SU-DHL-6 (cell line): ENCODE results near the gene SEC61A2.
"Not testable (repeated sequence)": the region's sequence is repeated elsewhere in the genome, so short reads cannot be mapped to it uniquely, and the experiment has no call there.

Experiments used
- H2AFZ ChIP-seq: fragments of 200-600 bp; sonication (generic); 2 replicates; pipeline ENCODE4 v1.6.1; 2014; ENCODE audit warnings: low read depth, mild to moderate bottlenecking, moderate library complexity, mixed read lengths, antibody characterized with exemption, low read length; ENCODE audit not compliant: severe bottlenecking
- H3F3A ChIP-seq: fragments of 200-600 bp; shearing (Covaris generic); 2 replicates; pipeline ENCODE4 v1.6.0; 2016; ENCODE audit warnings: antibody characterized with exemption, mild to moderate bottlenecking; ENCODE audit not compliant: insufficient read depth
- H3K27ac ChIP-seq: fragments of 200-600 bp; sonication (generic); 2 replicates; pipeline ENCODE4 v1.5.1; 2016; ENCODE audit warnings: low read depth, mild to moderate bottlenecking, low read length, moderate library complexity, mixed read lengths
- H3K27me3 ChIP-seq: fragments of 200-600 bp; sonication (generic), shearing (Covaris generic); 2 replicates; pipeline ENCODE4 v1.6.0; 2014; ENCODE audit warnings: mild to moderate bottlenecking, low read length
- H3K36me3 ChIP-seq: fragments of 200-600 bp; sonication (generic); 2 replicates; pipeline ENCODE4 v1.6.1; 2014; ENCODE audit warnings: mild to moderate bottlenecking, low read length, mixed read lengths
- H3K4me2 ChIP-seq: fragments of 300-600, 200-600 bp; shearing (Covaris generic), sonication (generic); 2 replicates; pipeline ENCODE4 v1.6.0; 2014; ENCODE audit warnings: low read length, low read depth, mild to moderate bottlenecking; ENCODE audit not compliant: poor library complexity, severe bottlenecking
- H3K4me3 ChIP-seq: fragments of 200-600 bp; sonication (generic); 2 replicates; pipeline ENCODE4 v1.5.1; 2014; ENCODE audit warnings: antibody characterized with exemption, low read length, mild to moderate bottlenecking, mixed read lengths; ENCODE audit not compliant: insufficient read depth, poor library complexity, severe bottlenecking
- H3K79me2 ChIP-seq: fragments of 200-600 bp; sonication (generic); 2 replicates; pipeline ENCODE4 v1.6.1; 2014; ENCODE audit warnings: mild to moderate bottlenecking, low read length, moderate library complexity; ENCODE audit not compliant: insufficient read depth
- H3K9ac ChIP-seq: fragments of 200-600 bp; sonication (generic); 2 replicates; pipeline ENCODE4 v1.7.0; 2014; ENCODE audit warnings: mild to moderate bottlenecking, low read length
- H3K9me2 ChIP-seq: fragments of 200-600 bp; sonication (generic); replicated peaks from 2 replicates; pipeline ENCODE4 v1.6.1; 2014; ENCODE audit warnings: low read length; ENCODE audit not compliant: insufficient read depth
- H3K9me3 ChIP-seq: fragments of 200-600 bp; sonication (generic); 2 replicates; pipeline ENCODE4 v1.6.1; 2014; ENCODE audit warnings: low read length, mixed read lengths; ENCODE audit not compliant: insufficient read depth
- H4K20me1 ChIP-seq: fragments of 200-600 bp; sonication (generic); 2 replicates; pipeline ENCODE4 v1.6.1; 2014; ENCODE audit warnings: low read depth, mild to moderate bottlenecking, antibody characterized with exemption, low read length, moderate library complexity, mixed read lengths
- EZH2phosphoT487 ChIP-seq: fragments of 200-600 bp; sonication (generic), shearing (Covaris generic); conservative IDR thresholded peaks from 2 replicates; pipeline ENCODE4 v1.6.1; 2018; ENCODE audit warnings: mild to moderate bottlenecking, antibody characterized with exemption, low read length, moderate library complexity, mixed read lengths
- TF ChIP-seq, protein P1 (sequence below): fragments of 200-600 bp; sonication (generic); IDR thresholded peaks from one replicate; pipeline ENCODE4 v1.5.1; 2017; ENCODE audit warnings: antibody characterized with exemption, mild to moderate bottlenecking, low read length, moderate library complexity; ENCODE audit not compliant: insufficient read depth, poor library complexity, severe bottlenecking

SEC61A2 gene

DNA sequence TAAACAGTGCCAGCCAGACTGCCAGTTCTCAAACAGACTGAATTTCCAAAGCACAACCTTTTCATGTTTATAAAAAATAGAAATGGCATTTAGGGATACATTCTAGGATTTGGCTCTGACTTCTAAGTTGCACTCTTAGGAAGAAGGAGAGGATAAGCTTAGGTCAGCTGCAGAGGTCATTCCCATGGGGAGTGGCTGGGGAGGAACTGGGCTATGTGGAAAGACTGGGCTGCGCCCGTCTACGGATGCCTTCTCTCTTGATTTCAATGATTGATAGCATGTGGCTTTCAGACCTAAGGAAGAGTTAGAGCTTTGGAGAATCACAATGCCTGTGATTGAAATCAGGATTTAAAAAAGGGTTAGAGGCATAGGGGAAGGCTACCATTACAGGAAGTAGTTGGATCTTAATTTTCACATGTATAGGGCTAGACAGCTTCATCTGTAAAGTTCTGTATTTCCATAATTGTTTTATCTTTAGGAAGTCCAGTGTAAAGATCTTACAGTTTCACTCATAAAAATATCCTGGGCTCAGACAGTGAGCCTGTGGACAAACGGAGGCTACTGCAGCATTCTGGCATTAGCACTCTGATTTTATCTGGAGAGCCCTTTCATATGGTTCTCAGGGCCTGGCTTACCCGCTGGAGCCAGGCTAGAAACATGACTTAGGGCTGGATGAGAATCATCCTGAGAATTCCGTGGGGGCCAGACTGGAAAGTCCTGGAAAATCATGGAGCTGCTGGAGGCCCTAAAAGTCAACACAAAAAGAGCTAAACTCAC is 36.7 kb downstream of the SEC61A2 start:
- H2AFZ ChIP-seq, result no peak overlapping the region
- H3K79me2 ChIP-seq, result no peaks in the 10 kb centered on the region
- no peaks in the 10 kb centered on the region; the same call in 1 of the 2 replicates for H3K36me3 ChIP-seq
- no peak overlapping the region for H3K4me2 ChIP-seq
- H3K9me2 ChIP-seq, result no peaks in the 10 kb centered on the region
- no peak overlapping the region for H3K4me3 ChIP-seq
- TF ChIP-seq, protein P1, sequence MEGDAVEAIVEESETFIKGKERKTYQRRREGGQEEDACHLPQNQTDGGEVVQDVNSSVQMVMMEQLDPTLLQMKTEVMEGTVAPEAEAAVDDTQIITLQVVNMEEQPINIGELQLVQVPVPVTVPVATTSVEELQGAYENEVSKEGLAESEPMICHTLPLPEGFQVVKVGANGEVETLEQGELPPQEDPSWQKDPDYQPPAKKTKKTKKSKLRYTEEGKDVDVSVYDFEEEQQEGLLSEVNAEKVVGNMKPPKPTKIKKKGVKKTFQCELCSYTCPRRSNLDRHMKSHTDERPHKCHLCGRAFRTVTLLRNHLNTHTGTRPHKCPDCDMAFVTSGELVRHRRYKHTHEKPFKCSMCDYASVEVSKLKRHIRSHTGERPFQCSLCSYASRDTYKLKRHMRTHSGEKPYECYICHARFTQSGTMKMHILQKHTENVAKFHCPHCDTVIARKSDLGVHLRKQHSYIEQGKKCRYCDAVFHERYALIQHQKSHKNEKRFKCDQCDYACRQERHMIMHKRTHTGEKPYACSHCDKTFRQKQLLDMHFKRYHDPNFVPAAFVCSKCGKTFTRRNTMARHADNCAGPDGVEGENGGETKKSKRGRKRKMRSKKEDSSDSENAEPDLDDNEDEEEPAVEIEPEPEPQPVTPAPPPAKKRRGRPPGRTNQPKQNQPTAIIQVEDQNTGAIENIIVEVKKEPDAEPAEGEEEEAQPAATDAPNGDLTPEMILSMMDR, result no peak
- TF ChIP-seq EZH2phosphoT487, result no peak
- no peak overlapping the region for H3K27ac ChIP-seq
- H3K27me3 ChIP-seq, result no peaks in the 10 kb centered on the region
- no peak overlapping the region for H3K9ac ChIP-seq
- no peaks in the 10 kb centered on the region; the same call in 1 of the 2 replicates for H3F3A ChIP-seq
- H3K9me3 ChIP-seq, result no peaks in the 10 kb centered on the region
- H4K20me1 ChIP-seq, result no peaks in the 10 kb centered on the region

DNA sequence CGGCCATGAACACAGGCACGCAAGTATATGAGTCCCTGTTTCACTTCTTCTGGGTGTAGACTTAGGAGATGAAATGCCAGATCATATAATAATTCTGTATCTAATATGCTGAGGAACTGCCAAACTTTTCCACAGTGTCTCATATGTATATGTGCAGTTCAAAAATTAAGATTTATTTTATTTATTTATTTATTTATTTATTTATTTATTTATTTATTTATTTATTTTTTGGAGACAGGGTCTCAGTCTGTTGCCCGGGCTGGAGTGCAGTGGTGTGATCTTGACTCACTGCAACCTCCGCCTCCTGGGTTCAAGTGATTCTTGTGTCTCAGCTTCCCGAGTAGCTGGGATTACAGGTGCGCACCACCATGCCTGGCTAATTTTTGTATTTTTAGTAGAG is 42.0 kb downstream of the SEC61A2 start:
- H3K9ac ChIP-seq, H3K27ac ChIP-seq, H4K20me1 ChIP-seq, H3K9me3 ChIP-seq, H3K36me3 ChIP-seq, H3K79me2 ChIP-seq, H3K4me2 ChIP-seq, H3F3A ChIP-seq, H3K4me3 ChIP-seq, H3K9me2 ChIP-seq, H3K27me3 ChIP-seq, H2AFZ ChIP-seq: not testable (repeated sequence)

DNA sequence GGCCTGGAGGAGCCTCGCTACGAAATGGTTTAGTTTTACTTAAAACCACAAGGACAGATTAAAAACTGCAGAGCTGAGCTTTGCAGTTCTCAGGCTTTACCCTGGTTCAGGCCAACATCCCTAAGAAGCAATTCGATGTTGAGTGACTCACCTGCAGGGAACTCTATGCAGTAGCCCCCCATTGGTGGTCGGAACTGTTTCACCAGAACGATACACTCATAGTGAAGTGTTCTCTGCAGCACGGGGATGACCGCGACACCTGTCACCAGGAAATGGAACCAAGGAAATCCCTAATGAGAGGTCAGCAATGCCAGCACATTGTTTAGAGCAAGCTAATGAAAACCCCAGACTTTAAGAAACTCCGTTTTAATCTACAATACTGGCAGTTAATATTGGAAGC is 48.2 kb downstream of the SEC61A2 start:
- no peak overlapping the region for H3K4me3 ChIP-seq
- H3K4me2 ChIP-seq, result no peak overlapping the region
- H3K27me3 ChIP-seq, result no peaks in the 10 kb centered on the region
- H3K79me2 ChIP-seq, result no peaks in the 10 kb centered on the region
- no peak overlapping the region for H3K9ac ChIP-seq
- TF ChIP-seq EZH2phosphoT487, result no peak
- TF ChIP-seq, protein P1, result no peak
- no peaks in the 10 kb centered on the region for H3F3A ChIP-seq
- H3K9me3 ChIP-seq, result no peaks in the 10 kb centered on the region
- H2AFZ ChIP-seq, result no peak overlapping the region
- H3K36me3 ChIP-seq, result 0 out of 2 replicates have a peak, but pooled peaks cover 4% of the 10 kb centered on the region
- H3K27ac ChIP-seq, result no peak overlapping the region
- H4K20me1 ChIP-seq, result no peaks in the 10 kb centered on the region
- no peaks in the 10 kb centered on the region for H3K9me2 ChIP-seq

DNA sequence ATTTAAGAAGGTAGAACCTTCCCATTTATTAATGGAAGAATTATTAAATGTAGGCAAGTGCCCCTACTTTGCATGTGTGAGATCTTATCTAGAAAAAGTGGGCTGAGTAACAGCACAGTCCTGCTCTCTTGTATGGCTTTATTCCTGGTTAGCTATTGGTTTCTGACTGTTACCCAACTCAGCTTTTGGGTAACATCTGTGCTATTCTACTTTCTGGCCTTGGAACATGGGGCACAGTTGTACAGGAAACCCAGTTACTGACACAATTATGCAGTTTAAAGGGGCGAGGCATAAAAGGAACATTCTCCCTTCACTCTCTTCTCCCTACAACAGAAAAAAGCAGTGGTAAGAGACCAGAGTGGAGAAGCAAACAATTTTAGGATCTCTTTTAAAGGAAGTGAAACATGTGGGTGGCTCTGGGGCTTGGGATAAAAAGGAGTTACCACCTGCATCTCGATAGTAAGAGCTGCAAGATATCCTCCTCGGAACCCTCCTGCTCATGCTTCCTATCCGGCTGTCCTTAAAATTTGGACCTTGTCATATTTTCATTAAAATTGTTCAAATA is 50.2 kb downstream of the SEC61A2 start:
- no peak overlapping the region for H3K4me3 ChIP-seq
- no peaks in the 10 kb centered on the region for H3F3A ChIP-seq
- H3K36me3 ChIP-seq, result peaks cover 10% of the 10 kb centered on the region
- H4K20me1 ChIP-seq, result no peaks in the 10 kb centered on the region
- H3K4me2 ChIP-seq, result no peak overlapping the region
- H3K27ac ChIP-seq, result no peak overlapping the region
- H3K27me3 ChIP-seq, result no peaks in the 10 kb centered on the region
- no peak overlapping the region for H3K9ac ChIP-seq
- H2AFZ ChIP-seq, result no peak overlapping the region
- H3K9me2 ChIP-seq, result no peaks in the 10 kb centered on the region
- no peaks in the 10 kb centered on the region for H3K79me2 ChIP-seq
- TF ChIP-seq, protein P1, result no peak
- no peak for TF ChIP-seq EZH2phosphoT487
- H3K9me3 ChIP-seq, result no peaks in the 10 kb centered on the region
